Esophagus squamous epithelium (tissue), 4 donors: ENCODE measurements around the gene PREX1.

ENCODE experiments used
- CTCF ChIP-seq, 6 experiments: fragments of 450-650 bp in 4 of 6; fragments of 200-600 bp in 2 of 6; sonication (generic) in 2 of 6; IDR thresholded peaks; one replicate each; pipeline ENCODE4 v1.5.1; 2016 to 2019; ENCODE audit warnings: antibody characterized with exemption in 6 of 6, mild to moderate bottlenecking in 4 of 6, moderate library complexity in 4 of 6
- POLR2A ChIP-seq, 4 donors: fragments of 450-650 bp; IDR thresholded peaks; one replicate each; pipeline ENCODE4 v1.6.1; 2017; ENCODE audit warnings: antibody characterized with exemption in 4 of 4, mild to moderate bottlenecking in 4 of 4, moderate library complexity in 3 of 4

- no peak for TF ChIP-seq CTCF (IDR thresholded peaks at IDR 0.05)
- no peak for TF ChIP-seq POLR2A (IDR thresholded peaks at IDR 0.05)
Measured at GRCh38 chr20:48740712-48741111, 87.1 kb downstream of the PREX1 start.
